Mesodermal cell (in vitro differentiated cells): Measurements from ENCODE around the gene TMEM237.

Source experiments
- H3K27ac ChIP-seq: 2 replicates; pipeline ENCODE4 v1.7.0; 2013; ENCODE audit warnings: mild to moderate bottlenecking, low read depth, low read length, moderate library complexity; ENCODE audit not compliant: severe bottlenecking
- H3K36me3 ChIP-seq: 2 replicates; pipeline ENCODE4 v1.7.1; 2013; ENCODE audit warnings: mild to moderate bottlenecking, low read length, moderate library complexity; ENCODE audit not compliant: control insufficient read depth, insufficient read depth
- H3K4me1 ChIP-seq: one replicate; pipeline ENCODE4 v1.7.1; 2013; ENCODE audit warnings: mild to moderate bottlenecking, low read length; ENCODE audit not compliant: insufficient read depth, control insufficient read depth, poor library complexity, severe bottlenecking
- H3K4me3 ChIP-seq: 2 replicates; pipeline ENCODE4 v1.7.0; 2013; ENCODE audit warnings: low read length, control low read depth, mild to moderate bottlenecking; ENCODE audit not compliant: insufficient read depth, poor library complexity, severe bottlenecking; ENCODE audit errors: extremely low read depth
- H3K9me3 ChIP-seq: 2 replicates; pipeline ENCODE4 v1.7.1; 2013; ENCODE audit warnings: mild to moderate bottlenecking, low read length, moderate library complexity; ENCODE audit not compliant: control insufficient read depth
- WGBS, 2 experiments: methylation state at CpG; one replicate each; pipeline ENCODE4 v1.1.5; 2013; ENCODE audit warnings: missing lambda C conversion rate in 2 of 2; ENCODE audit not compliant: insufficient coverage in 2 of 2; 5-methylcytosine and 5-hydroxymethylcytosine counted together

The TMEM237 gene

GRCh38 chr2:201618744-201619662 is 24.3 kb downstream of the TMEM237 start:
- 93 to 94% methylated on average over 29 to 37 of the region's 39 CpGs for WGBS, 2 experiments
- H3K4me1 ChIP-seq, result no peaks in the 10 kb centered on the region
- H3K36me3 ChIP-seq, result peaks cover 18% of the 10 kb centered on the region
- H3K27ac ChIP-seq, result no peak overlapping the region
- H3K4me3 ChIP-seq, result no peak overlapping the region
- no peaks in the 10 kb centered on the region for H3K9me3 ChIP-seq

- no peaks in the 10 kb centered on the region for H3K4me1 ChIP-seq
- no peaks in the 10 kb centered on the region for H3K36me3 ChIP-seq
- no peak overlapping the region for H3K27ac ChIP-seq
- H3K4me3 ChIP-seq, result no peak overlapping the region
- H3K9me3 ChIP-seq, result peaks cover 8% of the 10 kb centered on the region
- 75% methylated on average over 1 of the region's 1 CpG; no CpG with 5 or more reads in 1 of the 2 experiments for whole genome bisulfite sequencing, 2 experiments
These were observed 35.3 kb downstream of the TMEM237 start for GRCh38 chr2:201608021-201608420.

- H3K27ac ChIP-seq, result no peak overlapping the region
- no peak overlapping the region for H3K4me3 ChIP-seq
- no peaks in the 10 kb centered on the region for H3K4me1 ChIP-seq
- H3K9me3 ChIP-seq, result peaks cover 8% of the 10 kb centered on the region
- H3K36me3 ChIP-seq, result no peaks in the 10 kb centered on the region
- WGBS, 2 experiments, result 80% methylated on average over 1 of the region's 2 CpGs; no CpG with 5 or more reads in 1 of the 2 experiments
These were observed 35.7 kb downstream of the TMEM237 start for GRCh38 chr2:201607568-201607967.

GRCh38 chr2:201600906-201601305 is 42.4 kb downstream of the TMEM237 start:
- H3K36me3 ChIP-seq, result no peaks in the 10 kb centered on the region
- WGBS, 2 experiments, result no CpG with 5 or more reads among the region's 3 CpGs
- no peak overlapping the region for H3K4me3 ChIP-seq
- H3K9me3 ChIP-seq, result no peaks in the 10 kb centered on the region
- H3K4me1 ChIP-seq, result no peaks in the 10 kb centered on the region
- no peak overlapping the region for H3K27ac ChIP-seq

- no peaks in the 10 kb centered on the region for H3K9me3 ChIP-seq
- WGBS, 2 experiments, result 67 to 74% methylated on average over 5 to 6 of the region's 8 CpGs
- H3K36me3 ChIP-seq, result no peaks in the 10 kb centered on the region
- H3K27ac ChIP-seq, result no peak overlapping the region
- no peaks in the 10 kb centered on the region for H3K4me1 ChIP-seq
- H3K4me3 ChIP-seq, result no peak overlapping the region
These were observed 45.9 kb downstream of the TMEM237 start for GRCh38 chr2:201597397-201597796.

GRCh38 chr2:201580486-201580885 is 62.8 kb downstream of the TMEM237 start:
- Histone ChIP-seq H3K9me3 (no peaks in the 10 kb centered on the region), H3K4me3 (no peak overlapping the region), H3K36me3 (no peaks in the 10 kb centered on the region), H3K27ac (no peak overlapping the region), H3K4me1 (no peaks in the 10 kb centered on the region)
- 100% methylated on average over 1 of the region's 2 CpGs for WGBS, 2 experiments

- 89% methylated on average over 1 of the region's 4 CpGs; no CpG with 5 or more reads in 1 of the 2 experiments for WGBS, 2 experiments
These were observed 63.8 kb downstream of the TMEM237 start for GRCh38 chr2:201579536-201579935.

GRCh38 chr2:201575971-201576370 is 67.3 kb downstream of the TMEM237 start:
- no peaks in the 10 kb centered on the region for H3K36me3 ChIP-seq
- 89 to 100% methylated on average over 1 of the region's 3 CpGs for WGBS, 2 experiments
- H3K9me3 ChIP-seq, result no peaks in the 10 kb centered on the region
- H3K27ac ChIP-seq, result no peak overlapping the region
- H3K4me3 ChIP-seq, result no peak overlapping the region
- no peaks in the 10 kb centered on the region for H3K4me1 ChIP-seq

More at GRCh38 chr2:201579536-201579935, 63.8 kb downstream of the TMEM237 start:
- Histone ChIP-seq H3K4me3 (no peak overlapping the region), H3K4me1 (no peaks in the 10 kb centered on the region), H3K36me3 (no peaks in the 10 kb centered on the region), H3K27ac (no peak overlapping the region), H3K9me3 (no peaks in the 10 kb centered on the region)

- Histone ChIP-seq H3K36me3 (no peaks in the 10 kb centered on the region), H3K9me3 (no peaks in the 10 kb centered on the region), H3K27ac (no peak overlapping the region), H3K4me3 (no peak overlapping the region), H3K4me1 (no peaks in the 10 kb centered on the region)
- WGBS, 2 experiments, result 67 to 100% methylated on average over 1 of the region's 1 CpG
These were observed 68.5 kb downstream of the TMEM237 start for GRCh38 chr2:201574766-201575165.

GRCh38 chr2:201572846-201573508 is 70.3 kb downstream of the TMEM237 start:
- no peaks in the 10 kb centered on the region for H3K9me3 ChIP-seq
- H3K4me3 ChIP-seq, result no peak overlapping the region
- 86 to 100% methylated on average over 1 of the region's 2 CpGs for WGBS, 2 experiments
- no peak overlapping the region for H3K27ac ChIP-seq
- H3K36me3 ChIP-seq, result no peaks in the 10 kb centered on the region
- H3K4me1 ChIP-seq, result no peaks in the 10 kb centered on the region
